LNCaP clone FGC (cell line): ENCODE results near the gene BCL2.

ENCODE experiments used
- DNase-seq: peaks from one replicate; pipeline ENCODE4 v3.0.0-alpha.2; 2011; ENCODE audit warnings: low read depth
- H3K4me3 ChIP-seq: 2 replicates; pipeline ENCODE4 v1.5.1; 2011; ENCODE audit warnings: mild to moderate bottlenecking, low read depth, low read length, control low read depth
- TF ChIP-seq, protein P1 (sequence below): IDR thresholded peaks from 2 replicates; pipeline ENCODE4 v1.5.1; 2012; ENCODE audit warnings: mild to moderate bottlenecking; ENCODE audit not compliant: control insufficient read depth, insufficient read depth; ENCODE audit errors: extremely low read depth

BCL2 gene

DNA sequence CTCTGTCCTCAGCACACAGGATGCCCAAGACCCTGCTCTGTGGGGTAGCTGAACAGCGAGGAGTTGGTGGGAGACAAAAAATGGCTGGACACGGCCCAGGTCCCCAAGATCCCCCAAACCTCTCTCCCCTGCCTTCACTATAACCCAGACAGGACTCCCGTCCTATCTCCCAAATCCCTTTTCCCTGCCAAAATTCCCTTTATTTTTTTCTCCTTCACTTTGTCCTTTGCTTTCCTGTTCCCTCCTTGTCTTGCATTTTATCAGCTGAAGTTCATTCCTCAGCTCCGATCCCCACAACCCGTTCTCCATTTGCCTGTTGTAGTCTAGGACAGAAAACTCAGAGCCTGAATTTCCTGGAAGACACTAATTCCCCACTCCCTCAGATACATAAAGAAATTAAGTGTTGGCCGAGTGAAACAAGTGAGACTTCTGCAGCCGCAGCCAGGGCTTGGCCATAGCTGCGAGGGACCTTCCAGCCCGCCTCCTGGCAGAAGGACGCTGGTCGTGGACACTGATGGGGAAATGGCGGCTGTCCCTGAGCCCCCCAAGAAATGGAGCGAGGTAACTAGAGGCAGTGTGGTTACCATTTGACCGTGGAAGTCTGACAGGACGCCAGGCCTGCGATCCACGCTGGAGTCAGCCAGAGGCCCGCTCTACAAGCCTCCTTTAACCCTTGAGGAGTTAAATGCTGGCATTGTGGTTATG is 173.6 kb downstream of the BCL2 start:
- H3K4me3 ChIP-seq: no peak overlapping the region
- DNase-seq: no peak
- TF ChIP-seq, protein P1, sequence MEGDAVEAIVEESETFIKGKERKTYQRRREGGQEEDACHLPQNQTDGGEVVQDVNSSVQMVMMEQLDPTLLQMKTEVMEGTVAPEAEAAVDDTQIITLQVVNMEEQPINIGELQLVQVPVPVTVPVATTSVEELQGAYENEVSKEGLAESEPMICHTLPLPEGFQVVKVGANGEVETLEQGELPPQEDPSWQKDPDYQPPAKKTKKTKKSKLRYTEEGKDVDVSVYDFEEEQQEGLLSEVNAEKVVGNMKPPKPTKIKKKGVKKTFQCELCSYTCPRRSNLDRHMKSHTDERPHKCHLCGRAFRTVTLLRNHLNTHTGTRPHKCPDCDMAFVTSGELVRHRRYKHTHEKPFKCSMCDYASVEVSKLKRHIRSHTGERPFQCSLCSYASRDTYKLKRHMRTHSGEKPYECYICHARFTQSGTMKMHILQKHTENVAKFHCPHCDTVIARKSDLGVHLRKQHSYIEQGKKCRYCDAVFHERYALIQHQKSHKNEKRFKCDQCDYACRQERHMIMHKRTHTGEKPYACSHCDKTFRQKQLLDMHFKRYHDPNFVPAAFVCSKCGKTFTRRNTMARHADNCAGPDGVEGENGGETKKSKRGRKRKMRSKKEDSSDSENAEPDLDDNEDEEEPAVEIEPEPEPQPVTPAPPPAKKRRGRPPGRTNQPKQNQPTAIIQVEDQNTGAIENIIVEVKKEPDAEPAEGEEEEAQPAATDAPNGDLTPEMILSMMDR: no peak

DNA sequence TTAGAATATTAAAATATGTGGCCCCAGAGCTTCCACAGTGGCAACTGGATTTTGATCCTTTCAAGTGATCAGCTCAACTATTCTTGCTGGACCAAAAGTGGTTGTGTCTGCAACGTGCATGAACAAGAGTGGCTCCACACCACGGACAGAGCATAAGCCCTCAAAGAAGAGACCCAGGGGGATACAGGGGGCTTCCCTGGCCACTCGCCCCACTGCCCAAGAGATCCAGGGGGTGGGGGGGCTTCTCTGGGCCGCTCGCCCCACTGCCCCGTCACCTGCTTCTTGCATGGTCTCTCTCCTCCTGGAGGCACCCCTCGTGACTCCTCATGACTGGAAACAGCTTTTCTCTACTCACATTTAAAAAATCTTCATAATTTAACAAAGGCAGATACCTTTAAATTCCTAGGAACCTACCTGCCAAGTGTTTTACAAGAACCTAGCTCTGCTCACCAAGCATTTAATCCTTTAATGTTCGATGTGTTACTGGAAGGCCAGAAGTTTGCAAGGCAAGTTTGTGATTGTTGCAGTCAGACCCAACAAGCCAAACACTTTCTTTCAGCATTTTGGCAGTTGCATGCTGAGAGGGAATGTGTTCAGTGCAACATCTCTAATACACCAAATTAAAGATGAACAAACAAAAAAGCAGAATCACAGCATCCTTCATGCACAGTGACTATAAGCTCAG is 174.3 kb downstream of the BCL2 start:
- TF ChIP-seq, protein P1: no peak
- no peak overlapping the region for H3K4me3 ChIP-seq
- no peak for DNase-seq

DNA sequence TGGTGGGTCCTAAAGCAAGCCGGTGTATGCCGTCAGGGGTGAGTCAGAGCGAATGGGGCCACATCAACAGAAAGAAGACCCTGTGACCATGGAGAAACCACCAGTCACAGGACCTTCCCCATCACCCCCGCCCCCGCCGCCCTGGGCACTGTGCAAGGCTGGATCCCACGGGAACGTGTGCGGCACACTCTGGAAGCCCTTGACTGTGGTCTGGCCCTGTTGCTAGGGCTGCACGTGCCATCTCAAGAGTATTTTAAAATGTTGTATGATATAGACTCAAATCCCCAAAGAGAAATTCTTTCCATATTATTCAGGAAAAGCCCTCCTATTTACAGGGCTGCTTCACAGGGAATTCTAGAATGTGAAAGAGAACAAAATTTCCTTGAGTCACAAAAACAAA is 174.8 kb downstream of the BCL2 start:
- TF ChIP-seq, protein P1: no peak
- no peak overlapping the region for H3K4me3 ChIP-seq
- DNase-seq: no peak

DNA sequence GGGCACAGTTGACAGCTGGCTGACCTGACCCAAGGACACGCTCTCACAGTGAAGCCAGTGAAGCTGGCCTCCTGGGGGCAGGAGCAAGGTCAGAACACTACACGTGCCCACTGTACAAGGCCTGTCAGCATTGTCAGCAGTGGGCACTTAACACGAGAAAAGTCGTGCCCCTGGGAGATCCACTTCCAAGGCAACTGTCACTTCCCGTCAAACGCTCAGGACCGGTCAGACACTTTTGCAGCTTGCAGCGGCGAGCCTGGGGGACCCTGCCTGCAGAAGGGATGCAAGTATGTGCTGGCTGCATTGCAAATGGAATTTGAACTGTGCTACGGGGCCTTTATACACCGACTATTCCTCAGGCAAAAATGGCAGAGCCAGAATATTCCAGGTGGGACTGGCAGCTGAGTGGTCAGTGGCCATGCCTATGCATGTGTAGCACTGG is 176.2 kb downstream of the BCL2 start:
- H3K4me3 ChIP-seq: no peak overlapping the region
- no peak for DNase-seq
- TF ChIP-seq, protein P1: no peak

DNA sequence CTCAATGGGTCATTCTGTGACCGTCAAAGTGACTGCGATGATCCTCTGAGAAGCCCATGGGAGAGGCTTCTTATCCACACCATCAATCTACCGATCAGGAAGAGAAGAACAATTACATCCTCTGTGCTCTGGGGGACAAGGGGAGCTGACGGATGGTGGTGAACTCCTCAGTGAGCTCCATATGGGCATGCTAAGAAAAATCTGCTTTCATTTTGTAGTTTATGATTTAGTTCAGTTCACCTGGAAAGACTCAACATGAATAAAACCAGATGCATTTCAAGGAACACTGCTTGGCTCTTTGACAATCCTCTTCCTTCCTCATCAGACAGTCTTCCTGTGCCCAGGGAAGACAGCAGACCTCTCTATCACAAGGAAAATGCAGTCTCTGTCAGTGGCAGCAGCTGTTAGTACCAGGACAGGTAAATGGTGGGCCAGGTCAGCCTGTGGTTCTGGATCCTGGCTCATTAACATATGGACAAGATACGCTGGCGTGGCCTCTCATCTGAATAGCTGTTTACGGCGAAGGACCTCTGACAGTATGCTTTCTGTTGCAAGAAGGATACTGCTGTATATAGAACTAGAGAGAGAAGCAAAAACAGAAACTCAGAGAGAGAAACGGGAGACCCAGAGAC is 176.9 kb downstream of the BCL2 start:
- TF ChIP-seq, protein P1: no peak
- DNase-seq: no peak
- H3K4me3 ChIP-seq: no peak overlapping the region

DNA sequence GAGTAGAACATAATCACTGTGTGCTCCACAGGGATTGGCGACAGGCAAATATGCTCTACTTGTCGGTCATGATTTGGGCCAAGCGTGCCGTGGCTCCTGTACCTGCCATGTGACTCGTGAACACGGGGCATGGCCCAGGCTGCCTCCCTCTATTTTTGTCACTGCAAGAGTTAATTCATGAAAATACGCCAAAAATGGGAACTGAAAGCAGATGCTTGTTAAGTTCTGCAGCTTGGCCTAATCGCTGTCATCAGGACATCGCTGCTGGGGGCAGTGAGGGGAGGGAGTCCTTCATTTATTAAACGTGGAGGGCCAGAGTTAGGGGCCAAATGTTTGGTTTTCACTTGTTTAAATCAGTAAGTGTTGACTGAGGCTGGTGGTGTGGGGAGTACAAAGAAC is 177.8 kb downstream of the BCL2 start:
- TF ChIP-seq, protein P1: no peak
- no peak overlapping the region for H3K4me3 ChIP-seq
- DNase-seq: no peak
